Calu3 (cell line): ENCODE measurements around the gene SPAG8. TPM values are rescaled to one million over a fixed set of nuclear protein-coding genes. Genes with fewer than 3 reads are reported as not detected.

ENCODE experiments used
- BruUV-seq: library from RNA; stranded (reverse); fragments of 400-500 nt; replicated peaks from 2 replicates; lab custom pipeline; 2021; lab: Mats Ljungman, UMichigan
- CTCF ChIA-PET: fragments of 300-600 bp; sonication (Branson Sonifier 250); formaldehyde crosslinking; loops from one replicate; lab custom pipeline; 2022; ENCODE audit warnings: antibody characterized with exemption; lab: Charles Lee
- DNase-seq: peaks from one replicate; pipeline ENCODE4 v3.0.0; 2022
- H3K27ac Mint-ChIP-seq: one replicate; pipeline ENCODE4 v1.8.0; 2022; ENCODE audit warnings: mixed read lengths; ENCODE audit not compliant: unreplicated experiment
- H3K27me3 Mint-ChIP-seq: one replicate; pipeline ENCODE4 v1.8.0; 2022; ENCODE audit warnings: mixed read lengths; ENCODE audit not compliant: unreplicated experiment
- H3K36me3 Mint-ChIP-seq: one replicate; pipeline ENCODE4 v1.8.0; 2022; ENCODE audit warnings: mild to moderate bottlenecking, moderate library complexity, mixed read lengths; ENCODE audit not compliant: insufficient read depth, unreplicated experiment
- H3K4me1 Mint-ChIP-seq: one replicate; pipeline ENCODE4 v1.8.0; 2022; ENCODE audit warnings: mild to moderate bottlenecking, low read depth, mixed read lengths; ENCODE audit not compliant: unreplicated experiment
- H3K4me3 Mint-ChIP-seq: one replicate; pipeline ENCODE4 v1.8.0; 2022; ENCODE audit warnings: mild to moderate bottlenecking, low read depth, moderate library complexity, mixed read lengths; ENCODE audit not compliant: unreplicated experiment
- H3K9me3 Mint-ChIP-seq: one replicate; pipeline ENCODE4 v1.8.0; 2022; ENCODE audit warnings: low read depth, mixed read lengths; ENCODE audit not compliant: unreplicated experiment
- CTCF ChIP-seq: fragments of 200-600 bp; IDR thresholded peaks from one replicate; pipeline ENCODE4 v1.8.0; 2022; ENCODE audit warnings: antibody characterized with exemption; ENCODE audit not compliant: unreplicated experiment
- intact Hi-C: fragments of 100-400 bp; cut with micrococcal nuclease; formaldehyde crosslinking; loops from one replicate; pipeline ENCODE4 v1.10.0; 2022; ENCODE audit not compliant: unreplicated experiment
- total RNA-seq: library from RNA; stranded (reverse); gene quantifications from 2 replicates; pipeline ENCODE4 v1.2.3, GENCODE V29; 2022

SPAG8 gene
- total RNA-seq, 1 experiment from 2014 or later: 0.97 TPM

GRCh38 chr9:35797311-35798109, 14.6 kb downstream of the SPAG8 start:
- Mint-ChIP-seq H3K4me1 (peaks cover 18% of the 10 kb centered on the region), H3K27ac (no peak overlapping the region), H3K27me3 (no peaks in the 10 kb centered on the region), H3K9me3 (no peaks in the 10 kb centered on the region), H3K4me3 (no peak overlapping the region), H3K36me3 (peaks cover 4% of the 10 kb centered on the region)
- no peak for DNase-seq
- CTCF ChIA-PET: no interaction called here
- intact Hi-C loops: no loop called here
- TF ChIP-seq CTCF: no peak
- BruUV-seq: no TSS peak

GRCh38 chr9:35795695-35796094, 16.4 kb downstream of the SPAG8 start:
- intact Hi-C loops: no loop called here
- Mint-ChIP-seq H3K36me3 (no peaks in the 10 kb centered on the region), H3K4me3 (no peak overlapping the region), H3K27me3 (no peaks in the 10 kb centered on the region), H3K27ac (no peak overlapping the region), H3K9me3 (no peaks in the 10 kb centered on the region), H3K4me1 (peaks cover 18% of the 10 kb centered on the region)
- CTCF ChIA-PET: no interaction called here
- no peak for DNase-seq
- no TSS peak for BruUV-seq
- no peak for TF ChIP-seq CTCF

GRCh38 chr9:35793461-35793860, 18.6 kb downstream of the SPAG8 start:
- H3K9me3 Mint-ChIP-seq: no peaks in the 10 kb centered on the region
- CTCF ChIA-PET: no interaction called here
- TF ChIP-seq CTCF: no peak
- no peak for DNase-seq
- peak overlapping the region; percentile 27 for H3K27ac Mint-ChIP-seq
- BruUV-seq: no TSS peak
- peaks cover 18% of the 10 kb centered on the region for H3K4me1 Mint-ChIP-seq
- H3K27me3 Mint-ChIP-seq: no peaks in the 10 kb centered on the region
- intact Hi-C loops: no loop called here
- H3K4me3 Mint-ChIP-seq: no peak overlapping the region
- peaks cover 6% of the 10 kb centered on the region for H3K36me3 Mint-ChIP-seq

GRCh38 chr9:35792826-35793225, 19.2 kb downstream of the SPAG8 start:
- CTCF ChIA-PET: no interaction called here
- intact Hi-C loops: no loop called here
- no peak for DNase-seq
- Mint-ChIP-seq H3K27ac (peak overlapping the region; percentile 27), H3K27me3 (no peaks in the 10 kb centered on the region), H3K4me1 (peaks cover 18% of the 10 kb centered on the region), H3K4me3 (no peak overlapping the region), H3K9me3 (no peaks in the 10 kb centered on the region), H3K36me3 (peaks cover 6% of the 10 kb centered on the region)
- no TSS peak for BruUV-seq
- no peak for TF ChIP-seq CTCF
